BLaER1 (cell line): Measurements from ENCODE around the gene PLXNA1.

Source experiments
- H3K27ac ChIP-seq: shearing (Covaris generic); formaldehyde crosslinking; 2 replicates; pipeline ENCODE4 v1.8.1; 2022
- H3K27me3 ChIP-seq: shearing (Covaris generic); formaldehyde crosslinking; 2 replicates; pipeline ENCODE4 v1.8.1; 2022
- H3K36me3 ChIP-seq: shearing (Covaris generic); formaldehyde crosslinking; 2 replicates; pipeline ENCODE4 v1.8.1; 2022
- H3K4me1 ChIP-seq: shearing (Covaris generic); formaldehyde crosslinking; 2 replicates; pipeline ENCODE4 v1.8.1; 2022
- H3K4me2 ChIP-seq: shearing (Covaris generic); formaldehyde crosslinking; 2 replicates; pipeline ENCODE4 v1.8.1; 2022
- H3K4me3 ChIP-seq: shearing (Covaris generic); formaldehyde crosslinking; 2 replicates; pipeline ENCODE4 v1.8.1; 2022
- H3K9ac ChIP-seq: shearing (Covaris generic); formaldehyde crosslinking; 2 replicates; pipeline ENCODE4 v1.8.1; 2022
- H3K9me3 ChIP-seq: shearing (Covaris generic); formaldehyde crosslinking; 2 replicates; pipeline ENCODE4 v1.8.1; 2022
- H4K20me1 ChIP-seq: shearing (Covaris generic); formaldehyde crosslinking; 2 replicates; pipeline ENCODE4 v1.8.1; 2022
- Cebpa-rat ChIP-seq: shearing (Covaris generic); IDR thresholded peaks from 2 replicates; pipeline ENCODE4 v1.8.1; 2022

The PLXNA1 gene

GRCh38 chr3:127031845-127032244 is 48.9 kb downstream of the PLXNA1 start:
- peaks cover 25% of the 10 kb centered on the region; the same call in 1 of the 2 replicates for H3K36me3 ChIP-seq
- no peaks in the 10 kb centered on the region for H3K27me3 ChIP-seq
- no peaks in the 10 kb centered on the region for H3K4me1 ChIP-seq
- peaks cover 15% of the 10 kb centered on the region; the same call in 1 of the 2 replicates for H4K20me1 ChIP-seq
- no peak overlapping the region for H3K4me3 ChIP-seq
- no peak overlapping the region for H3K9ac ChIP-seq
- TF ChIP-seq Cebpa-rat, result no peak
- no peaks in the 10 kb centered on the region for H3K9me3 ChIP-seq
- H3K27ac ChIP-seq, result no peak overlapping the region
- no peak overlapping the region for H3K4me2 ChIP-seq

GRCh38 chr3:127032296-127032990 is 49.5 kb downstream of the PLXNA1 start:
- peaks cover 25% of the 10 kb centered on the region; the same call in 1 of the 2 replicates for H3K36me3 ChIP-seq
- TF ChIP-seq Cebpa-rat, result no peak
- H4K20me1 ChIP-seq, result peaks cover 15% of the 10 kb centered on the region; the same call in 1 of the 2 replicates
- H3K4me1 ChIP-seq, result no peaks in the 10 kb centered on the region
- H3K4me3 ChIP-seq, result no peak overlapping the region
- H3K4me2 ChIP-seq, result no peak overlapping the region
- no peaks in the 10 kb centered on the region for H3K9me3 ChIP-seq
- no peak overlapping the region for H3K9ac ChIP-seq
- H3K27me3 ChIP-seq, result no peaks in the 10 kb centered on the region
- H3K27ac ChIP-seq, result no peak overlapping the region
